Gastrocnemius medialis (tissue), 4 donors: ENCODE measurements around the gene CALD1.

Experiments used
- CTCF ChIP-seq, 5 experiments: fragments of 450-650 bp in 3 of 5; fragments of 200-600 bp in 2 of 5; sonication (generic) in 2 of 5; IDR thresholded peaks in 4 of 5; conservative IDR thresholded peaks in 1 of 5; 1 replicate in 4 of 5; 2 replicates in 1 of 5; pipeline ENCODE4 v1.5.1; 2016 to 2019; ENCODE audit warnings: antibody characterized with exemption in 5 of 5, mild to moderate bottlenecking in 3 of 5, moderate library complexity in 3 of 5
- POLR2A ChIP-seq, 2 donors: fragments of 450-650 bp; IDR thresholded peaks; one replicate each; pipeline ENCODE4 v1.6.1; 2017; ENCODE audit warnings: antibody characterized with exemption in 2 of 2, mild to moderate bottlenecking in 2 of 2, moderate library complexity in 2 of 2

- TF ChIP-seq CTCF (IDR thresholded peaks at IDR 0.05 in 4 of 5, conservative IDR thresholded peaks at IDR 0.05 in 1 of 5) (no peak), POLR2A (IDR thresholded peaks at IDR 0.05) (no peak)
Observed at GRCh38 chr7:134887523-134887922, 108.1 kb downstream of the CALD1 start.
